HepG2 (cell line): ENCODE measurements around the gene FLRT3.

Source experiments
- CHD2 ChIP-seq: IDR thresholded peaks from 2 replicates; pipeline ENCODE4 v1.6.1; 2011; ENCODE audit warnings: low read depth, low read length, improper control_type of control experiment
- EHMT2 ChIP-seq: fragments of 200-600 bp; sonication (generic); IDR thresholded peaks from 2 replicates; pipeline ENCODE4 v1.7.0; 2017; ENCODE audit warnings: antibody characterized with exemption, low read depth, low read length, borderline replicate concordance
- EZH2 ChIP-seq: conservative IDR thresholded peaks from 2 replicates; pipeline ENCODE4 v1.6.1; 2012; ENCODE audit warnings: mild to moderate bottlenecking, low read depth, low read length, moderate library complexity
- HNRNPK ChIP-seq: fragments of 200-400 bp; formaldehyde crosslinking; IDR thresholded peaks from 2 replicates; pipeline ENCODE4 v1.6.1; 2018; ENCODE audit warnings: low read length, low read depth, moderate library complexity, mild to moderate bottlenecking; ENCODE audit not compliant: poor library complexity, severe bottlenecking
- MXD4 ChIP-seq: IDR thresholded peaks from 2 replicates; pipeline ENCODE4 v1.6.1; 2016; ENCODE audit warnings: mild to moderate bottlenecking, missing biosample characterization, missing genetic modification reagents
- SMAD1 ChIP-seq: sonication (generic); formaldehyde crosslinking; IDR thresholded peaks from 2 replicates; pipeline ENCODE4 v1.4.0; 2020; ENCODE audit warnings: missing genetic modification reagents, low read depth, mild to moderate bottlenecking, borderline replicate concordance
- TAF1 ChIP-seq: sonication (generic); formaldehyde crosslinking; IDR thresholded peaks from 2 replicates; pipeline ENCODE4 v1.4.0; 2020; ENCODE audit warnings: missing genetic modification reagents
- YEATS2 ChIP-seq: sonication (generic); formaldehyde crosslinking; IDR thresholded peaks from 2 replicates; pipeline ENCODE4 v1.4.0; 2020; ENCODE audit warnings: missing genetic modification reagents, borderline replicate concordance
- ZMYM2 ChIP-seq: sonication (generic); formaldehyde crosslinking; IDR thresholded peaks from 2 replicates; pipeline ENCODE4 v1.8.0; 2022; ENCODE audit warnings: mild to moderate bottlenecking, missing genetic modification reagents
- ZNF607 ChIP-seq: sonication (generic); formaldehyde crosslinking; IDR thresholded peaks from 2 replicates; pipeline ENCODE4 v1.5.1; 2020; ENCODE audit warnings: missing genetic modification reagents, mild to moderate bottlenecking, borderline replicate concordance
- TF ChIP-seq, protein P1 (sequence below), 2 experiments: IDR thresholded peaks; 2 replicates each; pipeline ENCODE4 v1.6.1; 2011 to 2012; ENCODE audit warnings: low read length in 2 of 2, borderline replicate concordance in 1 of 2, low read depth in 1 of 2, mild to moderate bottlenecking in 1 of 2, moderate library complexity in 1 of 2
- TF ChIP-seq, protein P2 (sequence below): sonication (generic); formaldehyde crosslinking; IDR thresholded peaks from 2 replicates; pipeline ENCODE4 v1.5.0; 2020; ENCODE audit warnings: mild to moderate bottlenecking, missing genetic modification reagents, moderate library complexity

DNA sequence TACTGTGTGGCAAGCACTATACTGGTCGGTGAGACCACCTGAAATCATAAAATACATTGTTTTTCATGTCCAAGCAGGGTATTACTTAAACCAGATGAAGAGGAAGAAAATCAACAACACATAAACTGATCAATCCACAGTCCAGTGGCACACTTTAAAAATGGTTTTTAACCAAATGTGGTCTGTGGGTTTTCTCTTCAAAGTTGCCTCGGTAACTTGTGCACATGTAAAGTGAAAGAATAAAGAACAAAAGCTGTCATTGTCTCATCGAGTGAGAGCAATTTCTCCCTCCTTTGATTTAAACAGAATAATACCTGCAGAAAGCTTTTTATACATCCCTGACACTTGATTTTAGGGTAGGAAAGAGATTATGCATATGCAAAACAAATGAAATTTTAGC lies 3.7 kb downstream of the FLRT3 start:
- TF ChIP-seq ZNF607 (CRISPR knock-in tag) (no peak), TAF1 (CRISPR knock-in tag) (no peak), MXD4 (no peak), YEATS2 (CRISPR knock-in tag) (no peak), CHD2 (no peak), EHMT2 (no peak), ZMYM2 (no peak), EZH2 (no peak), HNRNPK (no peak), SMAD1 (CRISPR knock-in tag) (no peak)
- TF ChIP-seq, protein P1, sequence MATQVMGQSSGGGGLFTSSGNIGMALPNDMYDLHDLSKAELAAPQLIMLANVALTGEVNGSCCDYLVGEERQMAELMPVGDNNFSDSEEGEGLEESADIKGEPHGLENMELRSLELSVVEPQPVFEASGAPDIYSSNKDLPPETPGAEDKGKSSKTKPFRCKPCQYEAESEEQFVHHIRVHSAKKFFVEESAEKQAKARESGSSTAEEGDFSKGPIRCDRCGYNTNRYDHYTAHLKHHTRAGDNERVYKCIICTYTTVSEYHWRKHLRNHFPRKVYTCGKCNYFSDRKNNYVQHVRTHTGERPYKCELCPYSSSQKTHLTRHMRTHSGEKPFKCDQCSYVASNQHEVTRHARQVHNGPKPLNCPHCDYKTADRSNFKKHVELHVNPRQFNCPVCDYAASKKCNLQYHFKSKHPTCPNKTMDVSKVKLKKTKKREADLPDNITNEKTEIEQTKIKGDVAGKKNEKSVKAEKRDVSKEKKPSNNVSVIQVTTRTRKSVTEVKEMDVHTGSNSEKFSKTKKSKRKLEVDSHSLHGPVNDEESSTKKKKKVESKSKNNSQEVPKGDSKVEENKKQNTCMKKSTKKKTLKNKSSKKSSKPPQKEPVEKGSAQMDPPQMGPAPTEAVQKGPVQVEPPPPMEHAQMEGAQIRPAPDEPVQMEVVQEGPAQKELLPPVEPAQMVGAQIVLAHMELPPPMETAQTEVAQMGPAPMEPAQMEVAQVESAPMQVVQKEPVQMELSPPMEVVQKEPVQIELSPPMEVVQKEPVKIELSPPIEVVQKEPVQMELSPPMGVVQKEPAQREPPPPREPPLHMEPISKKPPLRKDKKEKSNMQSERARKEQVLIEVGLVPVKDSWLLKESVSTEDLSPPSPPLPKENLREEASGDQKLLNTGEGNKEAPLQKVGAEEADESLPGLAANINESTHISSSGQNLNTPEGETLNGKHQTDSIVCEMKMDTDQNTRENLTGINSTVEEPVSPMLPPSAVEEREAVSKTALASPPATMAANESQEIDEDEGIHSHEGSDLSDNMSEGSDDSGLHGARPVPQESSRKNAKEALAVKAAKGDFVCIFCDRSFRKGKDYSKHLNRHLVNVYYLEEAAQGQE (IDR thresholded peaks at IDR 0.05; ENCODE audit: borderline replicate concordance in 1 of 2, low read depth in 1 of 2, low read length in 2 of 2) = no peak
- TF ChIP-seq, protein P2, sequence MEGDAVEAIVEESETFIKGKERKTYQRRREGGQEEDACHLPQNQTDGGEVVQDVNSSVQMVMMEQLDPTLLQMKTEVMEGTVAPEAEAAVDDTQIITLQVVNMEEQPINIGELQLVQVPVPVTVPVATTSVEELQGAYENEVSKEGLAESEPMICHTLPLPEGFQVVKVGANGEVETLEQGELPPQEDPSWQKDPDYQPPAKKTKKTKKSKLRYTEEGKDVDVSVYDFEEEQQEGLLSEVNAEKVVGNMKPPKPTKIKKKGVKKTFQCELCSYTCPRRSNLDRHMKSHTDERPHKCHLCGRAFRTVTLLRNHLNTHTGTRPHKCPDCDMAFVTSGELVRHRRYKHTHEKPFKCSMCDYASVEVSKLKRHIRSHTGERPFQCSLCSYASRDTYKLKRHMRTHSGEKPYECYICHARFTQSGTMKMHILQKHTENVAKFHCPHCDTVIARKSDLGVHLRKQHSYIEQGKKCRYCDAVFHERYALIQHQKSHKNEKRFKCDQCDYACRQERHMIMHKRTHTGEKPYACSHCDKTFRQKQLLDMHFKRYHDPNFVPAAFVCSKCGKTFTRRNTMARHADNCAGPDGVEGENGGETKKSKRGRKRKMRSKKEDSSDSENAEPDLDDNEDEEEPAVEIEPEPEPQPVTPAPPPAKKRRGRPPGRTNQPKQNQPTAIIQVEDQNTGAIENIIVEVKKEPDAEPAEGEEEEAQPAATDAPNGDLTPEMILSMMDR = no peak
